ENCODE results near the gene SLC9C1.

Gene SLC9C1

GRCh38 chr3:112171144-112171543, 122.9 kb downstream of the SLC9C1 start:
- no peak for TF ChIP-seq CTCF (IDR thresholded peaks at IDR 0.05)
- no peak for DNase-seq (ENCODE audit: low spot score)

DNA sequence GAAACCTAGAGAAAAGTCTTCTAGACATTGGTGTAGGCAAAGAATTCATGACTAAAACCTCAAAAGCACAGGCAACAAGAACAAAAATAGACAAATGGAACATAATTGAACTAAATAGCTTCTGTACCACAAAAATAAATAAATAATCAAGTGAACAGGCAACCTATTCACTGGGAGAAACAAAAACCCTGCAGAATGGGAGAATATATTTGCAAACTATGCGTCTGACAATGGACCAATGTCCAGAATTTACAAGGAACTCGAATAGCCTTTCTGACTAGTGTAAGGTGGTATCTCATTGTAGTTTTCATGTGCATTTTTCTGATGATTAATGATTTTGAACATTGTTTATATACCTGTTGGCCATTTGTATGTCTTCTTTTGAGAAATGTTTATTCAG, 124.0 kb downstream of the SLC9C1 start:
- Histone ChIP-seq H3K4me3 (no peak overlapping the region), H3K27ac (no peak overlapping the region)
- TF ChIP-seq CTCF (IDR thresholded peaks at IDR 0.05) = no peak
- DNase-seq (ENCODE audit: low spot score) = no peak

More at GRCh38 chr3:112171144-112171543, 122.9 kb downstream of the SLC9C1 start:
- Histone ChIP-seq H3K4me3 (no peak overlapping the region), H3K27ac (no peak overlapping the region)

GRCh38 chr3:112167758-112168157, 126.3 kb downstream of the SLC9C1 start:
- H3K4me3 ChIP-seq = no peak overlapping the region
- DNase-seq (ENCODE audit: low spot score) = no peak
- H3K27ac ChIP-seq = no peak overlapping the region
- TF ChIP-seq CTCF (IDR thresholded peaks at IDR 0.05) = no peak

- Histone ChIP-seq H3K27ac (no peak overlapping the region), H3K4me3 (no peak overlapping the region)
- no peak for TF ChIP-seq CTCF (IDR thresholded peaks at IDR 0.05)
- no peak for DNase-seq (ENCODE audit: low spot score)
Observed at GRCh38 chr3:112149136-112149535, 144.9 kb downstream of the SLC9C1 start.

DNA sequence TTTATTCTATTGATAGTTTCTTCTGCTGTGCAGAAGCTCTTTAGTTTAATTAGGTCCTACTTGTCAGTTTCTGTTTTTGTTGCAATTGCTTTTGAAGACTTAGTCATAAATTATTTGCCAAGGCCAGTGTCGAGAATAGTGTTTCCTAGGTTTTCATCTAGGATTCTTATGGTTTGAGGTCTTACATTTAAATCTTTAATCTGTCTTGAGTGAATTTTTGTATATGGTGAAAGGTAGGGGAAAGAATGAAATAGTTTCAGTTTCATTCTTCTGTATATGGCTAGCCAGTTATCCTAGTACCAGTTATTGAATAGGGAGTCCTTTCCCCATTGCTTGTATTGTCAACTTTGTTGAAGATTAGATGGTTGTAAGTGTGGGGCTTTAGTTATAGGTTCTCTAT, 150.3 kb downstream of the SLC9C1 start:
- H3K4me3 ChIP-seq = no peak overlapping the region
- H3K27ac ChIP-seq = no peak overlapping the region

DNA sequence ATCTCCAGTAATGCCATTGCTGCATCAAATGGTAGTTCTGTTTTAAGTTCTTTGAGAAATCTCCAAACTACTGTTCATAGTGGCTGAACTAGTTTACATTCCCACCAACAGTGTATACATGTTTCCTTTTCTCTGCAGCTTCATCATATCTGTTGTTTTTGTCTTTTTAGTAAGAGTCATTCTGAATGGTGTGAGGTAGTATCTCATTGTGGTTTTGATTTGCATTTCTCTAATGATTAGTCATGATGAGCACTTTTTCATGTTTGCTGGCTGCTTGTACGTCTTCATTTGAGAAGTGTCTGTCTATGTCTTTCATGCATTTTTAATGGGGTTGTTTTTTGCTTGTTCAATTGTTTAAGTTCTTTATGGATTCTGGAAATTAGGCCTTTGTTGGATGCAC, 150.8 kb downstream of the SLC9C1 start:
- Histone ChIP-seq H3K4me3 (no peak overlapping the region), H3K27ac (no peak overlapping the region)
- no peak for TF ChIP-seq CTCF (IDR thresholded peaks at IDR 0.05)
- DNase-seq (ENCODE audit: low spot score) = no peak

More for the DNA sequence above, 150.3 kb downstream of the SLC9C1 start:
- no peak for TF ChIP-seq CTCF (IDR thresholded peaks at IDR 0.05)
- no peak for DNase-seq (ENCODE audit: low spot score)

DNA sequence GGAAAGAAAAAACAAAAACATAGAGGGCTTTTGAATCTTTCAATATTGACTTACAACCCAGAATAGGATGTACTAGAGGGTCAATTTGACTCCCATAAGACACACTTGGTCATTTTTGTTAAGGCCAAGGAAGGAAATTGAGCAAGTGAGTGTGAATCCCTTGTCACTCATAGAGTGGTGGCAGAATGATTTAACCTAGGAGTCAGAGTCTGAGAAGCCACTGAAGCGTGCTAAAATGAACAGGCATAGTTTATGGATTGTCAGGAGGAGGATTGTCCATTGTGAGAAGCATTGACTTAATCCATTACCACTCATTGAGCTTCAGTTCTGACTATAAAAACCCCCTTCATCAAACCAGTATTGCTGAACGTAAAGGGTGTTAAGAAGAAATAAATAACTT, 152.7 kb downstream of the SLC9C1 start:
- no peak for DNase-seq (ENCODE audit: low spot score)
- H3K4me3 ChIP-seq = no peak overlapping the region
- no peak for TF ChIP-seq CTCF (IDR thresholded peaks at IDR 0.05)
- H3K27ac ChIP-seq = no peak overlapping the region
